Midbrain (tissue), 1 donor: Measurements from ENCODE around the gene UBN2.
"Not testable (repeated sequence)": the region's sequence is repeated elsewhere in the genome, so short reads cannot be mapped to it uniquely, and the experiment has no call there.

Experiments
- DNase-seq: peaks from one replicate; lab custom pipeline; 2025; lab: John Stamatoyannopoulos, UW

Gene UBN2

GRCh38 chr7:139230774-139231512, at the start of gene UBN2:
Gene UBN2, plus strand, starts transcription at chr7:139231237. Its CDS starts 248 bp downstream, at chr7:139231485.
- peak; percentile 99 for DNase-seq

GRCh38 chr7:139181404-139181803, 49.6 kb upstream of the UBN2 start:
- no peak for DNase-seq

- no peak for DNase-seq
Observed at GRCh38 chr7:139182363-139182762, 48.7 kb upstream of the UBN2 start.

- no peak for DNase-seq
Observed at GRCh38 chr7:139183251-139183650, 47.8 kb upstream of the UBN2 start.

GRCh38 chr7:139183878-139184338, 47.1 kb upstream of the UBN2 start:
- DNase-seq, result no peak

GRCh38 chr7:139186146-139186545, 44.9 kb upstream of the UBN2 start:
- DNase-seq, result no peak

- DNase-seq, result no peak
Observed at GRCh38 chr7:139189357-139189756, 41.7 kb upstream of the UBN2 start.

GRCh38 chr7:139192014-139192706, 38.9 kb upstream of the UBN2 start:
- DNase-seq, result no peak

GRCh38 chr7:139200382-139200781, 30.7 kb upstream of the UBN2 start:
- DNase-seq, result no peak

GRCh38 chr7:139203992-139204391, 27.0 kb upstream of the UBN2 start:
- no peak for DNase-seq

- DNase-seq, result no peak
Observed at GRCh38 chr7:139205843-139206242, 25.2 kb upstream of the UBN2 start.

- no peak for DNase-seq
Observed at GRCh38 chr7:139212133-139212532, 18.9 kb upstream of the UBN2 start.

GRCh38 chr7:139213489-139213888, 17.5 kb upstream of the UBN2 start:
- DNase-seq, result not testable (repeated sequence)

- no peak for DNase-seq
Observed at GRCh38 chr7:139218173-139218572, 12.9 kb upstream of the UBN2 start.

GRCh38 chr7:139224219-139224618, 6.8 kb upstream of the UBN2 start:
- no peak for DNase-seq

- not testable (repeated sequence) for DNase-seq
Observed at GRCh38 chr7:139224836-139225235, 6.2 kb upstream of the UBN2 start.

- not testable (repeated sequence) for DNase-seq
Observed at GRCh38 chr7:139225286-139226157, 5.5 kb upstream of the UBN2 start.

- not testable (repeated sequence) for DNase-seq
Observed at GRCh38 chr7:139226158-139226515, 4.9 kb upstream of the UBN2 start.

- not testable (repeated sequence) for DNase-seq
Observed at GRCh38 chr7:139226988-139227488, 4.0 kb upstream of the UBN2 start.

GRCh38 chr7:139230023-139230422, 1.0 kb upstream of the UBN2 start:
- DNase-seq, result no peak

- DNase-seq, result no peak
Observed at GRCh38 chr7:139230484-139230773, 608 bp upstream of the UBN2 start.
